ENCODE measurements around the gene CDC20.

DNA sequence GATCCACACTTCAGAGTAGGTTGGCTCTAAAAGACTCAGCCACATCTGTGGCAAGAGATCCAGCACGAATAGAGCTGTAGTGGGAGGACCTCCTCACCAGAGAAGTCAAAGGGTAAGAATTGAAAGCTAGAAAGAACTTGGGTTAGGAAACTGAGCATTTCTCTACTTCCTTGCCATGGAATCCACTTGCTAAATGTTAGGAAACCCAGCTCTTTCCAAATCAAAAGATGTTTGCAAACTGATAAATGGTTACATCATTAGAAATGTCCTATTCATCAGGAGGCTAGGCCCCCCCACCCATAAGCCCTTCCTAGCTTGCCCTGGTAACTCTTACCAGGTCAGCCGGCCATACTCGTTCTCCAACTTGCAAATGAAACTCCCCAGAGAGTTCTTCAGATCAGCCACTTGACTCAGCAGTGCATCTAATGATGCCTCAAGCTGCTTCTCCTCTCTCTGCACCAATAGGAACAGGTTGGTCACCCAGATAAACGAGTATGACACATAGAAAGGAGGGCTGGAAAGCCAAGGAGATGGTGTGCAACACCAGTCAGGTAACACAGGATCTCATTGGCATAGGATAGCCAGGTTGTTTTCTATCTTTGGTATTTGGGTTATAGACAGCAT is 29.3 kb downstream of the CDC20 start:
- TF ChIP-seq FOXK2 (IDR thresholded peaks at IDR 0.05) (no peak), ARNT (IDR thresholded peaks at IDR 0.05) (no peak), BHLHE40 (IDR thresholded peaks at IDR 0.05; ENCODE audit: borderline replicate concordance) (no peak), CTBP1 (IDR thresholded peaks at IDR 0.05; ENCODE audit: borderline replicate concordance) (no peak), FOXA1 (IDR thresholded peaks at IDR 0.05) (no peak), ELF4 (IDR thresholded peaks at IDR 0.05) (no peak), FOXM1 (IDR thresholded peaks at IDR 0.05; ENCODE audit: borderline replicate concordance) (no peak), SP1 (IDR thresholded peaks at IDR 0.05) (no peak), LEF1 (IDR thresholded peaks at IDR 0.05; ENCODE audit: borderline replicate concordance) (no peak), TARDBP (IDR thresholded peaks at IDR 0.05) (no peak), HDGF (IDR thresholded peaks at IDR 0.05; ENCODE audit: borderline replicate concordance) (no peak), SUZ12 (IDR thresholded peaks at IDR 0.05) (no peak), NFRKB (IDR thresholded peaks at IDR 0.05) (no peak)
